ENCODE results near the gene PIGV.

DNA sequence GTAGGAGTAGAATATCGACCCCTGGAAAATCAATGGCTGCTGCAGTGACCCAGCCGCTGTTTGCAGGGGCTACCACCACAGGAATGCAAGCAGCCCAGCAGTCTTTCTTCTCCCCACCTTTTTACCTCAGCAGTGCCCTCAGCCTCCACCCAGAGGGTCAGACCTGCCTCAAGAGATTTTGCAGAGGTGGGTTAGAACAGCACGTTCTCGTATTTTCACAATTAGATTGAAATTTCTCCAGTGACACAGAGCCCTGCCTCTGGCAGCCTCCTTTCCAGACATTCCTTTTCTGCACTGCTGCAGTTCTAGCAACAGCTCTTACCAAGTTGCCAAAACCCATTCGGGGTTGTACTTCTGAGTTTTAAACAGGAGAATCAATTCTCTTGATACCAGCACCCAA lies 38.3 kb upstream of the PIGV start:
- no peak for TF ChIP-seq EP300 (conservative IDR thresholded peaks at IDR 0.05; ENCODE audit: poor library complexity, severe bottlenecking)
- TF ChIP-seq, protein P1, sequence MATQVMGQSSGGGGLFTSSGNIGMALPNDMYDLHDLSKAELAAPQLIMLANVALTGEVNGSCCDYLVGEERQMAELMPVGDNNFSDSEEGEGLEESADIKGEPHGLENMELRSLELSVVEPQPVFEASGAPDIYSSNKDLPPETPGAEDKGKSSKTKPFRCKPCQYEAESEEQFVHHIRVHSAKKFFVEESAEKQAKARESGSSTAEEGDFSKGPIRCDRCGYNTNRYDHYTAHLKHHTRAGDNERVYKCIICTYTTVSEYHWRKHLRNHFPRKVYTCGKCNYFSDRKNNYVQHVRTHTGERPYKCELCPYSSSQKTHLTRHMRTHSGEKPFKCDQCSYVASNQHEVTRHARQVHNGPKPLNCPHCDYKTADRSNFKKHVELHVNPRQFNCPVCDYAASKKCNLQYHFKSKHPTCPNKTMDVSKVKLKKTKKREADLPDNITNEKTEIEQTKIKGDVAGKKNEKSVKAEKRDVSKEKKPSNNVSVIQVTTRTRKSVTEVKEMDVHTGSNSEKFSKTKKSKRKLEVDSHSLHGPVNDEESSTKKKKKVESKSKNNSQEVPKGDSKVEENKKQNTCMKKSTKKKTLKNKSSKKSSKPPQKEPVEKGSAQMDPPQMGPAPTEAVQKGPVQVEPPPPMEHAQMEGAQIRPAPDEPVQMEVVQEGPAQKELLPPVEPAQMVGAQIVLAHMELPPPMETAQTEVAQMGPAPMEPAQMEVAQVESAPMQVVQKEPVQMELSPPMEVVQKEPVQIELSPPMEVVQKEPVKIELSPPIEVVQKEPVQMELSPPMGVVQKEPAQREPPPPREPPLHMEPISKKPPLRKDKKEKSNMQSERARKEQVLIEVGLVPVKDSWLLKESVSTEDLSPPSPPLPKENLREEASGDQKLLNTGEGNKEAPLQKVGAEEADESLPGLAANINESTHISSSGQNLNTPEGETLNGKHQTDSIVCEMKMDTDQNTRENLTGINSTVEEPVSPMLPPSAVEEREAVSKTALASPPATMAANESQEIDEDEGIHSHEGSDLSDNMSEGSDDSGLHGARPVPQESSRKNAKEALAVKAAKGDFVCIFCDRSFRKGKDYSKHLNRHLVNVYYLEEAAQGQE (IDR thresholded peaks at IDR 0.05; ENCODE audit: borderline replicate concordance) = no peak
- TF ChIP-seq, protein P2, sequence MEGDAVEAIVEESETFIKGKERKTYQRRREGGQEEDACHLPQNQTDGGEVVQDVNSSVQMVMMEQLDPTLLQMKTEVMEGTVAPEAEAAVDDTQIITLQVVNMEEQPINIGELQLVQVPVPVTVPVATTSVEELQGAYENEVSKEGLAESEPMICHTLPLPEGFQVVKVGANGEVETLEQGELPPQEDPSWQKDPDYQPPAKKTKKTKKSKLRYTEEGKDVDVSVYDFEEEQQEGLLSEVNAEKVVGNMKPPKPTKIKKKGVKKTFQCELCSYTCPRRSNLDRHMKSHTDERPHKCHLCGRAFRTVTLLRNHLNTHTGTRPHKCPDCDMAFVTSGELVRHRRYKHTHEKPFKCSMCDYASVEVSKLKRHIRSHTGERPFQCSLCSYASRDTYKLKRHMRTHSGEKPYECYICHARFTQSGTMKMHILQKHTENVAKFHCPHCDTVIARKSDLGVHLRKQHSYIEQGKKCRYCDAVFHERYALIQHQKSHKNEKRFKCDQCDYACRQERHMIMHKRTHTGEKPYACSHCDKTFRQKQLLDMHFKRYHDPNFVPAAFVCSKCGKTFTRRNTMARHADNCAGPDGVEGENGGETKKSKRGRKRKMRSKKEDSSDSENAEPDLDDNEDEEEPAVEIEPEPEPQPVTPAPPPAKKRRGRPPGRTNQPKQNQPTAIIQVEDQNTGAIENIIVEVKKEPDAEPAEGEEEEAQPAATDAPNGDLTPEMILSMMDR (IDR thresholded peaks at IDR 0.05; ENCODE audit: poor library complexity, severe bottlenecking) = no peak
- no peak for TF ChIP-seq EZH2 (IDR thresholded peaks at IDR 0.05; ENCODE audit: borderline replicate concordance, insufficient read depth, low read length, poor library complexity, severe bottlenecking)
- no peak for TF ChIP-seq POLR2AphosphoS5 (IDR thresholded peaks at IDR 0.05)
- TF ChIP-seq RAD21 (conservative IDR thresholded peaks at IDR 0.05) = no peak
- no peak for TF ChIP-seq MXI1 (conservative IDR thresholded peaks at IDR 0.05; ENCODE audit: poor library complexity, severe bottlenecking)
- TF ChIP-seq SMC3 (conservative IDR thresholded peaks at IDR 0.05; ENCODE audit: poor library complexity) = no peak
